Prostate gland (tissue), 2 donors: Measurements from ENCODE around the gene MB21D2.

ENCODE experiments used
- CTCF ChIP-seq, 4 experiments: fragments of 200-600 bp in 2 of 4; fragments of 450-650 bp in 2 of 4; sonication (generic) in 2 of 4; IDR thresholded peaks; 1 replicate in 3 of 4; 2 replicates in 1 of 4; pipeline ENCODE4 v1.5.1; 2016 to 2019; ENCODE audit warnings: antibody characterized with exemption in 4 of 4, mild to moderate bottlenecking in 2 of 4, moderate library complexity in 2 of 4
- POLR2A ChIP-seq: fragments of 450-650 bp; IDR thresholded peaks from one replicate; pipeline ENCODE4 v1.6.1; 2016; ENCODE audit warnings: antibody characterized with exemption, mild to moderate bottlenecking

- TF ChIP-seq CTCF (IDR thresholded peaks at IDR 0.05), result no peak
- TF ChIP-seq POLR2A, result no peak
Measured at GRCh38 chr3:192866804-192867203, 50.9 kb downstream of the MB21D2 start.
